K562 (cell line): ENCODE measurements around the gene AKIRIN1. TPM values are rescaled to one million over a fixed set of nuclear protein-coding genes. Genes with fewer than 3 reads are reported as not detected.

ENCODE experiments used
- ATAC-seq: fragments of 200-7000 bp; cut with Tn5 transposase; 3 replicates; pipeline ENCODE4 v1.9.1; 2020; ENCODE audit warnings: moderate library complexity
- BruUV-seq: library from RNA; stranded (reverse); fragments of 400-500 nt; replicated peaks from 2 replicates; lab custom pipeline; 2021; lab: Mats Ljungman, UMichigan
- CTCF ChIA-PET: fragments of 300-600 bp; formaldehyde crosslinking; extraction: SDS; loops from one replicate; lab custom pipeline; 2021; ENCODE audit warnings: low intra/inter-chr PET ratio; lab: Yijun Ruan, JAX
- POLR2A ChIA-PET: fragments of 300-600, 350-650 bp; sonication (Branson Sonifier 250); formaldehyde crosslinking; extraction: SDS; loops from one replicate; lab custom pipeline; 2021; ENCODE audit warnings: antibody characterized with exemption, inconsistent platforms; lab: Yijun Ruan, JAX
- DNase-seq, 4 experiments: peaks; one replicate each; pipeline versions ENCODE4 v3.0.0 to v3.0.0-alpha.2; 2011 to 2018; ENCODE audit warnings: low spot score in 3 of 4, mixed read lengths in 3 of 4; ENCODE audit errors: extremely low read depth in 1 of 4
- FAIRE-seq: peaks from 2 replicates; lab custom pipeline; 2011; peaks lifted over from hg19 to GRCh38; lab: Jason Lieb, UNC
- H2AFZ ChIP-seq: 2 replicates; pipeline ENCODE4 v1.6.0; 2011; ENCODE audit warnings: low read depth, low read length, control low read depth, inconsistent platforms
- H3K27ac ChIP-seq: fragments of 200-600 bp; 3 replicates; pipeline ENCODE4 v1.8.0; 2011; ENCODE audit warnings: low read depth, mild to moderate bottlenecking, control low read depth, inconsistent platforms, low read length, moderate library complexity, mixed read lengths; ENCODE audit errors: extremely low read depth
- H3K27me3 ChIP-seq, 2 experiments: fragments of 300-600 bp in 1 of 2; 2 replicates in 1 of 2; 3 replicates in 1 of 2; pipeline versions ENCODE4 v1.6.0 to v1.8.0; 2011; ENCODE audit warnings: inconsistent platforms in 2 of 2, low read length in 2 of 2, mild to moderate bottlenecking in 1 of 2, mixed read lengths in 1 of 2, moderate library complexity in 1 of 2; ENCODE audit not compliant: control insufficient read depth in 2 of 2, insufficient read depth in 2 of 2
- H3K36me3 ChIP-seq: fragments of 300-600 bp; 3 replicates; pipeline ENCODE4 v1.8.0; 2011; ENCODE audit warnings: mild to moderate bottlenecking, low read length, inconsistent platforms; ENCODE audit not compliant: control insufficient read depth, insufficient read depth
- H3K4me1 ChIP-seq, 2 experiments: fragments of 200-600 bp in 1 of 2; replicated peaks in 1 of 2; 2 replicates in 1 of 2; 3 replicates in 1 of 2; pipeline versions ENCODE4 v1.5.1 to v1.8.0; 2011; ENCODE audit warnings: inconsistent platforms in 2 of 2, low read length in 2 of 2, mild to moderate bottlenecking in 1 of 2, mixed read lengths in 1 of 2, moderate library complexity in 1 of 2; ENCODE audit not compliant: control insufficient read depth in 2 of 2, insufficient read depth in 2 of 2
- H3K4me2 ChIP-seq: 2 replicates; pipeline ENCODE4 v1.6.1; 2011; ENCODE audit warnings: low read length, control low read depth, inconsistent platforms, mixed read lengths; ENCODE audit not compliant: insufficient read depth
- H3K4me3 ChIP-seq: fragments of 200-600 bp; sonication (generic), shearing (Covaris generic); 2 replicates; pipeline ENCODE4 v1.5.1; 2016; ENCODE audit warnings: control low read depth, inconsistent platforms
- H3K79me2 ChIP-seq: fragments of 200-600 bp; 3 replicates; pipeline ENCODE4 v1.8.0; 2011; ENCODE audit warnings: low read length, inconsistent platforms; ENCODE audit not compliant: control insufficient read depth, insufficient read depth
- H3K9ac ChIP-seq, 2 experiments: 2 replicates each; pipeline versions ENCODE4 v1.6.0 to v1.6.1; 2011; ENCODE audit warnings: low read depth in 2 of 2, low read length in 2 of 2, control low read depth in 1 of 2, inconsistent platforms in 1 of 2, mild to moderate bottlenecking in 1 of 2, mixed read lengths in 1 of 2; ENCODE audit not compliant: insufficient read depth in 1 of 2
- H3K9me1 ChIP-seq: one replicate; pipeline ENCODE4 v1.6.0; 2011; ENCODE audit warnings: inconsistent platforms, mild to moderate bottlenecking, low read length, moderate library complexity; ENCODE audit not compliant: control insufficient read depth, insufficient read depth
- H3K9me3 ChIP-seq: replicated peaks from 2 replicates; pipeline ENCODE4 v1.5.1; 2011; ENCODE audit warnings: low read depth, low read length, inconsistent platforms; ENCODE audit not compliant: control insufficient read depth, insufficient read depth
- H4K20me1 ChIP-seq: replicated peaks from 2 replicates; pipeline ENCODE4 v1.6.1; 2011; ENCODE audit warnings: low read length, inconsistent platforms, mixed read lengths; ENCODE audit not compliant: control insufficient read depth, insufficient read depth
- DIDO1 ChIP-seq: fragments of 450-650 bp; IDR thresholded peaks from 2 replicates; pipeline ENCODE4 v1.6.1; 2016; ENCODE audit warnings: low read depth, missing biosample characterization, missing genetic modification characterization
- E2F6 ChIP-seq, 2 experiments: IDR thresholded peaks; 2 replicates each; pipeline ENCODE4 v1.6.1; 2011; ENCODE audit warnings: borderline replicate concordance in 1 of 2, control low read depth in 1 of 2, low read depth in 1 of 2, low read length in 1 of 2, mild to moderate bottlenecking in 1 of 2, mixed read lengths in 1 of 2, moderate library complexity in 1 of 2; ENCODE audit not compliant: insufficient read depth in 1 of 2, insufficient read length in 1 of 2, poor library complexity in 1 of 2, severe bottlenecking in 1 of 2; ENCODE audit errors: extremely low read depth in 1 of 2
- FOXM1 ChIP-seq, 2 experiments: fragments of 450-650 bp in 1 of 2; sonication (generic) in 1 of 2; formaldehyde crosslinking in 1 of 2; IDR thresholded peaks; 2 replicates each; pipeline versions ENCODE4 v1.6.1 to v1.9.0; 2017 to 2022; ENCODE audit warnings: low read depth in 2 of 2, mild to moderate bottlenecking in 2 of 2, missing genetic modification reagents in 1 of 2, moderate library complexity in 1 of 2
- L3MBTL2 ChIP-seq: fragments of 450-650 bp; IDR thresholded peaks from 2 replicates; pipeline ENCODE4 v1.6.1; 2016; ENCODE audit warnings: mild to moderate bottlenecking, moderate library complexity
- LCOR ChIP-seq: sonication (generic); formaldehyde crosslinking; IDR thresholded peaks from 2 replicates; pipeline ENCODE4 v1.8.0; 2022; ENCODE audit warnings: mild to moderate bottlenecking, missing genetic modification reagents
- NFIC ChIP-seq: fragments of 450-650 bp; IDR thresholded peaks from 2 replicates; pipeline ENCODE4 v1.6.1; 2017; ENCODE audit warnings: mild to moderate bottlenecking, inconsistent platforms
- RBM15 ChIP-seq: fragments of 200-400 bp; formaldehyde crosslinking; IDR thresholded peaks from 2 replicates; pipeline ENCODE4 v1.6.1; 2018; ENCODE audit warnings: mild to moderate bottlenecking, low read length, moderate library complexity; ENCODE audit not compliant: insufficient read depth
- TAL1 ChIP-seq: fragments of 450-650 bp; IDR thresholded peaks from 2 replicates; pipeline ENCODE4 v1.6.1; 2016; ENCODE audit warnings: mild to moderate bottlenecking
- TRIM24 ChIP-seq, 2 experiments: fragments of 450-650 bp; IDR thresholded peaks; 2 replicates each; pipeline ENCODE4 v1.6.1; 2016
- ZFX ChIP-seq: sonication (generic); formaldehyde crosslinking; IDR thresholded peaks from 2 replicates; pipeline ENCODE4 v1.8.0; 2022; ENCODE audit warnings: mild to moderate bottlenecking, missing genetic modification reagents, moderate library complexity
- ZNF316 ChIP-seq: fragments of 450-650 bp; IDR thresholded peaks from 2 replicates; pipeline ENCODE4 v1.6.1; 2016
- ZNF384 ChIP-seq: IDR thresholded peaks from 2 replicates; pipeline ENCODE4 v1.6.1; 2012; ENCODE audit warnings: low read depth, low read length, improper control_type of control experiment
- WGBS: fragments of 100-300 bp; shearing (Covaris generic); methylation state at CpG from one replicate; pipeline ENCODE4 v1.1.6; 2016; ENCODE audit warnings: low coverage, mixed read lengths; ENCODE audit not compliant: insufficient coverage; ENCODE audit errors: missing lambda C conversion rate; 5-methylcytosine and 5-hydroxymethylcytosine counted together
- in situ Hi-C: fragments of 300-500 bp; cut with MboI; formaldehyde crosslinking; loops from 4 replicates; pipeline ENCODE4 v1.15.0; 2018; ENCODE audit warnings: inconsistent platforms, mixed read lengths
- intact Hi-C: fragments of 100-400 bp; cut with micrococcal nuclease; formaldehyde crosslinking; loops from 2 replicates; pipeline ENCODE4 v1.14.2; 2022
- polyA plus RNA-seq, 8 experiments: library from polyadenylated mRNA; depleted of rRNA in 4 of 8; stranded (reverse) in 5 of 8; unstranded in 3 of 8; fragments of >200 nt; fragmentation: Nextera tagmentation in 2 of 8; fragmentation: Illumina TruSeq in 1 of 8; extraction: Ambion mirVana in 2 of 8; extraction: Trizol in 1 of 8; gene quantifications; 2 replicates each; pipeline versions ENCODE4 v1.2.1 to v1.2.3, GENCODE V29; 2011 to 2014; ENCODE audit warnings: inconsistent platforms in 1 of 8, missing spikeins in 1 of 8
- total RNA-seq, 7 experiments: library from RNA; depleted of rRNA in 6 of 7; stranded (reverse); fragments of >200 nt in 6 of 7; fragmentation: Illumina TruSeq in 2 of 7; extraction: Trizol in 2 of 7; gene quantifications; 2 replicates each; pipeline versions ENCODE4 v1.2.1 to v1.2.3, GENCODE V29; 2011 to 2021; ENCODE audit warnings: low replicate concordance in 1 of 7
- TF ChIP-seq, protein P1 (sequence below), 2 experiments: fragments of 450-650 bp in 1 of 2; sonication (generic) in 1 of 2; formaldehyde crosslinking; conservative IDR thresholded peaks; 2 replicates each; pipeline versions ENCODE4 v1.4.0 to v1.8.1; 2020 to 2022; ENCODE audit warnings: mild to moderate bottlenecking in 1 of 2, missing genetic modification reagents in 1 of 2

The AKIRIN1 gene
- total and polyA plus RNA-seq, 9 of the 15 experiments (the other 6 are each of a cell fraction or from before 2014, with no cell fraction given): 11.5 to 139 (median 83.4) TPM

- peak in 1 of 2 experiments; percentile 15 for TF ChIP-seq E2F6 (IDR thresholded peaks at IDR 0.05; ENCODE audit: borderline replicate concordance in 1 of 2, extremely low read depth in 1 of 2, insufficient read depth in 1 of 2, insufficient read length in 1 of 2, low read depth in 1 of 2, low read length in 1 of 2, poor library complexity in 1 of 2, severe bottlenecking in 1 of 2)
- no peak for TF ChIP-seq ZNF384
- peak; percentile 45 for TF ChIP-seq L3MBTL2
- peak; percentile 50 for TF ChIP-seq ZFX (CRISPR knock-in tag)
Measured at GRCh38 chr1:39046613-39047210, 55.6 kb downstream of the AKIRIN1 start (continued).

DNA sequence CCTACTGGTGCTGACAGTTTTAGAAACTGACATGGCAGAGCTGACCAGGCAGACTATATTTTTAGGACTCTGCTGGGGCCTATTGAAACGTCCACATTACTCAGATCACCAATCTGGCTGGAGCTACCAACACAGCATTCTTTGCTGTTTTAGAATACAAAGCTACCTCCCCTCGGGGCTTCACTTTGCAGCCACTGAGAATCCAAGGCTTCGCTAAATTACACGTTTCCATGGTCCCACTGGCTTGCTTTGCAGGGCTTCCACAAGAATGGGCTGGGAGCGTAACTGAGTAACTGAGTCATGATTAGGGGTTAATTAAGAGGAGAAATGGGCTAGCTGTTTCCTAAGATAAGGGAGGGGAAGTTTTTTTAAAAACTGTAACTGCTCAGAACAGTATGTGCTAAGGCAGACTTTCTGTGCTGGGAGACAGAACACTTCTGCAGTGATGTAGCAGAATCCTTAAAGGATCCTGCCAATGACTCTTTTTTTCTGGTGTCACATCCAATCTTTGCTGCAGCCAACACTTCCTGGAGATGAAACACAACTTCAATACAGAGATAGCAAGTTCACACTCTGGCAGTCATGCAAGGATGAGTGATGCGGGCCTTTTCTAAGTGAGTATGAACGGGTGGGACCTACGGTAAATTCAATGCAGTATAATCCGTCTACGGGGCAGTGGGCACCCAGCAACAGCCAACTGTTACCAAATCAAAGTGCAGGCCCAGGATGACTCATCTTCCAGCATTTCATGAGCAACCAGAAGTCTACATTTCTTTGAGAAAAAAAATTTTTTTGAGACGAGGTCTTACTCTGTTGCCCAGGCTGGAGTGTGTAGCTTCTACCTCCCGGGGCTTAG is 56.5 kb downstream of the AKIRIN1 start:
- H3K4me3 ChIP-seq: no peak overlapping the region
- in situ Hi-C loops: no loop called here
- H3K9me3 ChIP-seq: no peaks in the 10 kb centered on the region
- H3K4me2 ChIP-seq: peak overlapping the region; percentile 23
- no peaks in the 10 kb centered on the region for H3K79me2 ChIP-seq
- no peaks in the 10 kb centered on the region for H4K20me1 ChIP-seq
- peaks cover 3% of the 10 kb centered on the region for H3K9me1 ChIP-seq
- H3K36me3 ChIP-seq: no peaks in the 10 kb centered on the region; the same call in 2 of the 3 replicates
- peak overlapping the region; percentile 49 for H3K27ac ChIP-seq
- DNase-seq (peak; percentile 63 to 72 (median 66)), ATAC-seq (peak; percentile 65), FAIRE-seq (peak; percentile 62)
- H2AFZ ChIP-seq: peak overlapping the region; percentile 73
- no TSS peak for BruUV-seq
- intact Hi-C loops: no loop called here
- H3K27me3 ChIP-seq: no peaks in the 10 kb centered on the region
- POLR2A ChIA-PET: interaction anchor here (0.7 to 1.2 kb wide), 8 partner anchors 11 to 626 kb away, joined by 3 to 5 read pairs (median 4); partner anchors contain the start of gene NDUFS5
- 23% methylated on average over 12 of the region's 12 CpGs for WGBS
- peaks cover 29 to 30% of the 10 kb centered on the region in 2 experiments for H3K4me1 ChIP-seq
- peak overlapping the region in 1 of 2 experiments; percentile 39; a peak in 1 of 4 replicates for H3K9ac ChIP-seq
- CTCF ChIA-PET: no interaction called here
- TF ChIP-seq FOXM1 (IDR thresholded peaks at IDR 0.05; ENCODE audit: low read depth) (peak; percentile 71), FOXM1 (CRISPR knock-in tag; IDR thresholded peaks at IDR 0.05; ENCODE audit: low read depth) (no peak), DIDO1 (tag) (no peak), RBM15 (no peak), LCOR (CRISPR knock-in tag) (0 out of 2 replicates have a peak, but pooled peaks have one; percentile 30), TAL1 (peak; percentile 51), ZNF316 (peak; percentile 74), NFIC (peak; percentile 27; the same call in 1 of the 2 replicates), TRIM24 (IDR thresholded peaks at IDR 0.05) (peak in 1 of 2 experiments; percentile 43; a peak in 1 of 4 replicates)
- TF ChIP-seq, protein P1, sequence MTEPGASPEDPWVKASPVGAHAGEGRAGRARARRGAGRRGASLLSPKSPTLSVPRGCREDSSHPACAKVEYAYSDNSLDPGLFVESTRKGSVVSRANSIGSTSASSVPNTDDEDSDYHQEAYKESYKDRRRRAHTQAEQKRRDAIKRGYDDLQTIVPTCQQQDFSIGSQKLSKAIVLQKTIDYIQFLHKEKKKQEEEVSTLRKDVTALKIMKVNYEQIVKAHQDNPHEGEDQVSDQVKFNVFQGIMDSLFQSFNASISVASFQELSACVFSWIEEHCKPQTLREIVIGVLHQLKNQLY (CRISPR knock-in tag; conservative IDR thresholded peaks at IDR 0.05): no peak
